Progenitor cell of endocrine pancreas (in vitro differentiated cells): ENCODE results near the gene DCUN1D2. TPM values are rescaled to one million over a fixed set of nuclear protein-coding genes. Genes with fewer than 3 reads are reported as not detected.

Source experiments
- DNase-seq: peaks from one replicate; pipeline ENCODE4 v3.0.0; 2021; ENCODE audit warnings: low spot score; ENCODE audit not compliant: unreplicated experiment
- H3K27ac Mint-ChIP-seq: 2 replicates; pipeline ENCODE4 v1.8.0; 2021; ENCODE audit warnings: mild to moderate bottlenecking, moderate library complexity, mixed read lengths
- H3K27me3 Mint-ChIP-seq: 2 replicates; pipeline ENCODE4 v1.8.0; 2021; ENCODE audit warnings: mixed read lengths
- H3K36me3 Mint-ChIP-seq: 2 replicates; pipeline ENCODE4 v1.8.0; 2022; ENCODE audit warnings: mixed read lengths; ENCODE audit not compliant: insufficient read depth
- H3K4me1 Mint-ChIP-seq: 2 replicates; pipeline ENCODE4 v1.8.0; 2021; ENCODE audit warnings: low read depth, mixed read lengths
- H3K4me3 Mint-ChIP-seq: 2 replicates; pipeline ENCODE4 v1.8.0; 2021; ENCODE audit warnings: low read depth, mild to moderate bottlenecking, moderate library complexity, mixed read lengths
- H3K9me3 Mint-ChIP-seq: 2 replicates; pipeline ENCODE4 v1.8.0; 2021; ENCODE audit warnings: low read depth, mixed read lengths
- CTCF ChIP-seq: fragments of 200-600 bp; sonication (generic); IDR thresholded peaks from one replicate; pipeline ENCODE4 v1.5.0; 2021; ENCODE audit warnings: antibody characterized with exemption, mild to moderate bottlenecking; ENCODE audit not compliant: unreplicated experiment
- total RNA-seq: library from RNA; stranded (reverse); gene quantifications from 2 replicates; pipeline ENCODE4 v1.2.1, GENCODE V29; 2021

DCUN1D2 gene
- total RNA-seq, 1 donor from 2014 or later = 51.2 TPM

- DNase-seq = no peak
- Mint-ChIP-seq H3K4me3 (peak overlapping the region; percentile 3), H3K27me3 (no peaks in the 10 kb centered on the region), H3K27ac (peak overlapping the region; percentile 87), H3K36me3 (peaks cover 26% of the 10 kb centered on the region), H3K4me1 (peaks cover 9% of the 10 kb centered on the region), H3K9me3 (no peaks in the 10 kb centered on the region)
- no peak for TF ChIP-seq CTCF
Measured at GRCh38 chr13:113468472-113469201, 21.9 kb downstream of the DCUN1D2 start.

DNA sequence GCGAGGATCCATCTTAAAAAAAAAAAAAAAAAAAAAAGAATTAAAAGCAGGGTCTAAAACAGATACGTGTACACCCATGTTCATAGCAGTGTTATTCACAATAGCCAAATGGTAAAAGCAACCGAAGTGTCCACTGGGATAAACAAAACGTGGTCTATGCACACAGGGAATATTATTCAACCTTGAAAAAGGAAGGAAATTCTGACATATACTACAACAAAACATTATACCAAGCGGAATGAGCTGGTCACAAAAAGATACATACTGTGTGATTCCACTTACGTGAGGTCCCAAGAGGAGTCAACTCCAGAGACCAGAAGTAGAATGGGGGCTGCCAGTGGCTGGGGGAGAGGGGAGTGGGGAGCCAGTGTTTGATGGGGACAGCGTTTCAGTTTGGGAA is 22.5 kb downstream of the DCUN1D2 start:
- Mint-ChIP-seq H3K4me1 (peaks cover 9% of the 10 kb centered on the region), H3K9me3 (no peaks in the 10 kb centered on the region), H3K4me3 (no peak overlapping the region), H3K27ac (no peak overlapping the region), H3K36me3 (peaks cover 27% of the 10 kb centered on the region), H3K27me3 (no peaks in the 10 kb centered on the region)
- DNase-seq = no peak
- TF ChIP-seq CTCF = no peak

GRCh38 chr13:113466383-113466782 is 24.1 kb downstream of the DCUN1D2 start:
- Mint-ChIP-seq H3K36me3 (peaks cover 27% of the 10 kb centered on the region), H3K4me1 (peaks cover 9% of the 10 kb centered on the region), H3K9me3 (no peaks in the 10 kb centered on the region), H3K27me3 (no peaks in the 10 kb centered on the region), H3K27ac (no peak overlapping the region), H3K4me3 (no peak overlapping the region)
- no peak for DNase-seq
- no peak for TF ChIP-seq CTCF

GRCh38 chr13:113465300-113465699 is 25.2 kb downstream of the DCUN1D2 start:
- Mint-ChIP-seq H3K27me3 (no peaks in the 10 kb centered on the region), H3K27ac (no peak overlapping the region), H3K9me3 (no peaks in the 10 kb centered on the region), H3K36me3 (peaks cover 25% of the 10 kb centered on the region), H3K4me3 (no peak overlapping the region), H3K4me1 (peaks cover 14% of the 10 kb centered on the region)
- no peak for TF ChIP-seq CTCF
- DNase-seq = no peak

DNA sequence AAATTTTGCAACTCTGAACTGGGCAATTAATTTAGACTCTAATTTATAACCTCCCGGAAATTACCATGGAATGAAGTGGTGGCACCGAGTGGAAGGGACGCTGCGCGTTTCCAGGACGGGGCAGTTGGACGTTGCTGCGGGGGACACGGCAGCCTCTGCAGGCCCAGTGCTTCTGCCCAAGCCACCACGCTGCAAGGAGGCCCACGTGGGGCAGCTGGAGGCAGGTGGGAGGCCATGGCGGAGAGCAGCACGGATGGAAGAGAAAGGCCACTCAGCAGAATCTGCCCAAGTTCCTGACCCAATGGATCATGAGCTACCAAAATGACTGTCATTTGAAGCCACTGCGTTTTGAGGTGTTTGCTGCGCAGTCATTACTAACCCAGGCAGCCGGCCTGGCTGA is 26.0 kb downstream of the DCUN1D2 start:
- H3K36me3 Mint-ChIP-seq = peaks cover 25% of the 10 kb centered on the region
- no peak overlapping the region for H3K4me3 Mint-ChIP-seq
- no peak overlapping the region for H3K27ac Mint-ChIP-seq
- no peak for DNase-seq
- no peaks in the 10 kb centered on the region for H3K9me3 Mint-ChIP-seq
- TF ChIP-seq CTCF = no peak
- H3K4me1 Mint-ChIP-seq = peaks cover 14% of the 10 kb centered on the region
- no peaks in the 10 kb centered on the region for H3K27me3 Mint-ChIP-seq
